Posterior vena cava (tissue), 2 donors: ENCODE results near the gene HDAC9. TPM values are rescaled to one million over a fixed set of nuclear protein-coding genes. Genes with fewer than 3 reads are reported as not detected.
"Not testable (repeated sequence)": the region's sequence is repeated elsewhere in the genome, so short reads cannot be mapped to it uniquely, and the experiment has no call there.

ENCODE experiments used
- DNase-seq: peaks from one replicate; pipeline ENCODE4 v3.0.0-alpha.2; 2020; ENCODE audit warnings: low spot score
- intact Hi-C, 2 donors: fragments of 100-400 bp; cut with DNase I; formaldehyde crosslinking; loops; one replicate each; pipeline versions ENCODE4 v1.14.1 to v1.14.2; 2022 to 2023
- total RNA-seq, 2 donors: library from RNA; stranded (reverse); fragmentation: NEBNext Ultra II Directional; extraction: Animal tissue kit (Norgen Biotek cat#: 25700); gene quantifications; one replicate each; pipeline ENCODE4 v1.2.1, GENCODE V29; 2021
- donor health status: DM: yes; HTN: yes; CAD: no.
- donor health status: DM: yes; HTN: yes; CAD: no.

HDAC9 gene
- total RNA-seq, 2 donors from 2014 or later: 42.3 to 145 TPM

DNA sequence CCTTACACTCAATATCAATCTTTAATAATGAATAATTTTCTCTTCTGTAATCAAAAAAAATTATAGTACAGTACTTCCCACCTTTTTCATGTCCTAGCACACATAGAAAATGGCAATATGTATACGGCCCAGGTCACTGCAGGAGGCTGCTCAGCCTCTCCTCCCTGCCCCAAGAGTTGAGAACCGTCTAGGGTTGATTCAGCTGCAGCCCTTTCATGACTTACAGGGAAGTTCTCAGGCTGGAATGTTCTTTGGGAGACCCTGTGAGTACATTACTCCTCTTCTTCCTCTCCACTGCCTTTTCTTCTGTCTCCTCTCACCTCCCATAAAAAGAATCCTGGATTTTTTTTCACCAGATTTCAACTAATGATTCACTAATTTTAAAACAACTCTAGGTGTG lies 180.0 kb downstream of the HDAC9 start:
- no peak for DNase-seq
- intact Hi-C loops: no loop called here

- DNase-seq: no peak
- intact Hi-C loops: no loop called here
Observed at GRCh38 chr7:18679261-18679660, 183.7 kb downstream of the HDAC9 start.

DNA sequence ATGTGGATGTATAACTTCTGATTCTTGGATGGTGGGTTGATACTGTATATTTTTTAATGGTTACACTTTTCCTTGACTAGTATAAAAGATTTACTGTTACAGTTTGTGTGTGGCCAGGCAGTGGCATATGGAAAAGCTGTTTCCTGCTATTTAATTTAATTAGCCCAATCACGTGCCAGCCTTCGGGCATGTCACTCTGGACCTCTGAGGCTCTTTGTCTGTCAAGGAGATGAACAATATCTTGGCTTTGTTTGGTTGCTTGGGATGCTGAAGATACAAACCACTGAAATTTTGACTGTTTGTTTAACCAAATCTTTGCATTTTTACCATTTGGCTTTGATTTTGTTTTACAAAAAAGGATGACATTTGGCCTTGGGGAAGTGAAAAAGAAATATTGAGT lies 185.0 kb downstream of the HDAC9 start:
- DNase-seq: no peak
- intact Hi-C loops: no loop called here

DNA sequence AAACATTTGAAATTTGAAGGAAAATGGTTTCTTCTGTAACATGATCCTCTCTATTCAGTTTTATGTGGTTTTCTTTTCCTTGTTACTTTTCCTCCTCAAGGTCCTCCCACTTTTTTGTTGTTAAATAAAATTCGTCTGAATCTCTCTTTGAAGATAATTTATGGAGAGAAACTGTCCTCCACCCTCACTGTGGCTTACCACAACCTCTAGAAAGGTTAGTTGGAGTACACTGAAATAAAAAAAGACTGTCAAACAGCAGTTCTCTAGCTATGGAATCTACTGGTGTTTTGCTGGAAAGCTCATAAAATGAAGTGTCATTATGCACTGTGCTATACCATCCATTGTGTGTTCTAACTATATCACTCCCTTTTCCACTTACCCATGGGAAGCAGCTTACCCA lies 189.4 kb downstream of the HDAC9 start:
- intact Hi-C loops: no loop called here
- DNase-seq: no peak

DNA sequence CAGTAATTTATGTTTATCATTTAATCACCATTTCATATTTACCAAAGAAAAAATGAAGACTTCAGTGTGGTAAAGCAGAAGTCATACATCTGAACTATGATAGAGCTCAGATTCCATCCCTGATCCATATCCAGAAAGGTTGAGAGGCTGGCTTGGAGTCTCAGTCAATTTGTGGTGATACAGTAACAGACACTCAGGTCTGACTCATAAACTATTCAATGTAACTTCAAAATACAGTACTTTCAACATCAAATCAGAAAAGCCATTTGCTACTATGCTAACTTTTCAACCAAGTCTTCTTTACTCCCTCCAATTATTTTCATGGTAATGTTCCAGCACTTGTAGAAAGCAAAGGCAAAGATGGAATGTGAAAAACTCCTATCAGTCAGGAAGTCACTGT lies 190.4 kb downstream of the HDAC9 start:
- intact Hi-C loops: no loop called here
- DNase-seq: no peak

DNA sequence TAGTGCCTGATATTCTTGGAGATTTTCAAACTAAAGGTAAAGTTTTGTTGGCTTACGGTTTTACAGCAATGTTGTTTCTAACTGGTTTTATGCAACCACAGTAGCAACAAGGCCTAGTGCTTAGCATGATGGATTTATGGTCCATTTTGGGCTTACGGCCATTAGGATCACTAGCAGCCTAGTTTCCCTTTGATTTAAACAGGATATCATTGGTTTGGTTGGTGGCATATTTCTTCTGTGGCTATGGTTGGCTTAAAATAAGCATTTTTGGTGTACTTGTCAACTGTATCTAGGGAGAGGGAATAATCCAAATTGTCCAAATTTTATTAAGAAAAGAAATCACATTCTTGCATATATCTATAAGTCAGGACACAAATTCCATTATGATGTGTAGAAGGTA lies 194.0 kb downstream of the HDAC9 start:
- intact Hi-C loops: no loop called here
- DNase-seq: no peak

DNA sequence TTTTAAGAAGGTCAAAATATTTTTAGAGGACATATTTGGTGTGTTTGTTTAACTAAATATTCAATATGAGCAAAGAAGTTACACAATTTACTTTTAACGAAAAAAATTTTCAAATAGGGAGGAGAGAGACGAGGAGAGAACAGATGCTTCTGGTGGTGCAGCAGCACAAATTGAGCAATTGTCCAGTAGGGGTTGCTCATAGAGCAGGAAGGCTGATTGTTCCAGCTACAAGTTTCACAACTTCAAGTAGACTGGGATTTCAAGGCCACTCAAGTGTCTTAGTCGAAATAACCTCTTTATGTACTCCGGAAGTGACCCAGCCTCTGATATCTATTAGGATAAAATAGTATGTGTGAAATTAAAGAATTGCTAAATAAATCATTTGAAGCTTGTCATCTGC lies 197.9 kb downstream of the HDAC9 start:
- no peak for DNase-seq
- intact Hi-C loops: no loop called here

- no peak for DNase-seq
- intact Hi-C loops: no loop called here
Observed at GRCh38 chr7:18693816-18694215, 198.3 kb downstream of the HDAC9 start.

- intact Hi-C loops: no loop called here
- no peak for DNase-seq
Observed at GRCh38 chr7:18694484-18694883, 198.9 kb downstream of the HDAC9 start.

- intact Hi-C loops: no loop called here
- no peak for DNase-seq
Observed at GRCh38 chr7:18694911-18695310, 199.4 kb downstream of the HDAC9 start.

GRCh38 chr7:18698258-18698734 lies 202.7 kb downstream of the HDAC9 start:
- intact Hi-C loops: no loop called here
- DNase-seq: no peak

- intact Hi-C loops: no loop called here
- DNase-seq: no peak
Observed at GRCh38 chr7:18700147-18700546, 204.6 kb downstream of the HDAC9 start.

GRCh38 chr7:18702071-18702829 lies 206.7 kb downstream of the HDAC9 start:
- intact Hi-C loops: no loop called here
- no peak for DNase-seq

- intact Hi-C loops: no loop called here
Observed at GRCh38 chr7:18703685-18704084, 208.1 kb downstream of the HDAC9 start.

DNA sequence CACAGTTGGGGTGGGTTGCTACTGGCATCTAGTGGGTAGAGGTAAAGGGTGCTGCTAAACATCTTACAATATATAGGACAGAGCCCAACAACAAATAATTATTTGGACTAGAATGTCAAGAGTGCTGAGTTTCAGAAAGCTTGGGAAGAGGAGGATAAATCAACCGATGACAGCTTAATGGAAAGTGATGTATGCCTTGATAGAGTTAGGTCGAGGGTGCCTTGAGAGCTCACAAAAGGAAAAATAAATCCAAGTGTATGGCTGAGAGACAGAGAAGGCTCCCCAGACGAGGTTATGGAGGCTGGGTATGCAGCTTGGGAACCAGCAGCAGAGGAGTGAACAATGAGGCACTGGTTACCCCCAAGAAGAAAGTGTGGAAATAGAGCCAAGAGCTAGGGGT lies 211.1 kb downstream of the HDAC9 start:
- DNase-seq: no peak
- intact Hi-C loops: no loop called here

More at GRCh38 chr7:18703685-18704084, 208.1 kb downstream of the HDAC9 start:
- no peak for DNase-seq

DNA sequence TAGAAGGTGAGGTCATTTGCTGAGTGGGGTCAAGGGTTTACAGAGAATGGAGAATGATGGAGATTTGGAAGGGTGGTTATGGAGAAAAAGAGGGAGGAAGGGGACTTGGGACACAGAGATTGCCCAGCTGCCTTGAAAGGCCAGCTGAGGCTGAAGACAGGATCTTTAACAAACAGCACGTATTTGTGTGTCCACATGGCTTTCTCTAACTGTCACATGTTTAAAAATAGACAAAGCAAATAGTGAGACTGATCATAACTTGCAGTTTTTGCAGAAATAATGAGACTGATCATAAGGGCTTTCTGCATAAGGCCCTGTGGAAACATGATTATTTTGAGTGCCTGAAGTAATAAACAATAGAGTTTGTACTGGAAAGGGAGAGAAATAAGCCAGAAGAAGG lies 212.7 kb downstream of the HDAC9 start:
- intact Hi-C loops: no loop called here
- no peak for DNase-seq

DNA sequence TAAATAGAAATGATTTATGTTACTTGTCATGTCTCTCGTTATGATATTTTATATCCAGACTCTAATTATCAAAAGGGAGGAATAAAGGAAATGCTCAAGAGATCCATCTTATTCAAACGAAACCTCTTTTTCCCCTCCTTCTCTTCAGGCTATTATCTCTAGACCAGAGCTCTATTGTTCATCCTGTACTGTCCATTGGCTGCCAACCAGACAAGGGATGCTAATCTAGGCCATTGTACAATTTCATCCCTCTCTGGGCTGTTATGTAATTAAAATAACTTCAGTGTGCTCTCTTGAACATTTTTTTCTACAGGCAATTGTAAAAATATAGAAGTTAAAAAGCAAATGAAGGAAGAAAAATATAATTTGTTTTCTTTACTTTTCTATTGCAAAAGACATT lies 220.4 kb downstream of the HDAC9 start:
- no peak for DNase-seq
- intact Hi-C loops: no loop called here

GRCh38 chr7:18721429-18721828 lies 225.9 kb downstream of the HDAC9 start:
- no peak for DNase-seq
- intact Hi-C loops: no loop called here

DNA sequence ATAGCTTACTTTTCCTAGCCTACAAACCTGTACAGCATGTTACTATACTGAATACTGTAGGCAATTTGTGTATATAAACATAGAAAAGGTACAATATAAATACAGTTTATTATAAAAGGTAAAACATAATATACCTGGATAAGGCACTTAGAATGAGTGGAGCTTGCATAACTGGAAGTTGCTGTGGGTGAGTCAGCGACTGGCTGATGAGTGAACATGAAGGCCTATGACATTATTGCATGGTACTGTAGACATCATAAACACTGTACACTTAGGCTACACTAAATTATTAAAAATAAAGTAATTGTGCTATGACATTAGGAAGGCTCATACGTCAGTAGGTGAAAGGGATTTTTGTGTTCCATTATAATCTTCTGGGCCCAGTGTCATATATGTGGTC lies 228.8 kb downstream of the HDAC9 start:
- intact Hi-C loops: no loop called here
- DNase-seq: no peak

DNA sequence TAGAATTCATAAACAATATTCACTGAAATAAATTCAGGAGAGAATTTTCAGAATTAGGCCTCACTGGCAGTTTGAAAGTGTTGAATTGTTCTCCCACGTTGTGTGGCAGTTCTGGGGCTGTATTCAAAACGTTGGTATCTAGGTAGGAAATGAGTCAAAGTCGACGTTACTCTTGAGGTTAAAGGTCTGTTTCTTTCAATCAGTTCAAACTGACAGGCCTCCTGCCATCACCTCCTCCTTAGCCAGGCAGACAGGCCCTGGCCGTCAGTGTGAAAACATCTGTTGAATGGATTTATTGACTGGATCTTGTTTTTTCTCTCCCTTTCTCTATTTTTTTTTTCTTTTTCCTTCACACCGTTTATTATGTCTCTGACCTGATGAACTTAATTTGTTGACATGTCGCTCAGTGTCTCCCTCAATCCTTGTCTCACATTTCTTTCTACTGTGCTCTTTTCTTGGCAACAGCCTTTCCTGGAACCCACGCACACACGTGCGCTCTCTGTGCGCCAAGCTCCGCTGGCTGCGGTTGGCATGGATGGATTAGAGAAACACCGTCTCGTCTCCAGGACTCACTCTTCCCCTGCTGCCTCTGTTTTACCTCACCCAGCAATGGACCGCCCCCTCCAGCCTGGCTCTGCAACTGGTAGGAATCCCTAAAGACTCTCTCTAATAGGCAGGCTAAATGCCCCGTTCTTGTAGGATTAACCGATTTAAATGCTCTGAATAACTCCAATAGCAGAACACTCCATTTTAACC lies 231.7 kb downstream of the HDAC9 start:
- peak; percentile 34 for DNase-seq
- intact Hi-C loops: no loop called here

DNA sequence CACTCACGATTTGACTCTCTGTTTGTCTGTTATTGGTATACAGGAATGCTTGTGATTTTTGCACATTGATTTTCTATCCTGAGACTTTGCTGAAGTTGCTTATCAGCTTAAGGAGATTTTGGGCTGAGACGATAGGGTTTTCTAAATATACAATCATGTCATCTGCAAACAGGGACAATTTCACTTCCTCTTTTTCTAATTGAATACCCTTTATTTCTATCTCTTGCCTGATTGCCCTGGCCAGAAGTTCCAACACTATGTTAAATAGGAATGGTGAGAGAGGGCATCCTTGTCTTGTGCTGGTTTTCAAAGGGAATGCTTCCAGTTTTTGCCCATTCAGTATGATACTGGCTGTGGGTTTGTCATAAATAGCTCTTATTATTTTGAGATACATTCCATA lies 240.5 kb downstream of the HDAC9 start:
- intact Hi-C loops, DNase-seq: not testable (repeated sequence)
